LHCN-M2 (cell line): ENCODE data around the gene ZNF681. TPM values are rescaled to one million over a fixed set of nuclear protein-coding genes. Genes with fewer than 3 reads are reported as not detected.
"Not testable (repeated sequence)": the region's sequence is repeated elsewhere in the genome, so short reads cannot be mapped to it uniquely, and the experiment has no call there.

ENCODE experiments used
- DNase-seq: peaks from one replicate; pipeline ENCODE4 v3.0.0-alpha.2; 2012; ENCODE audit warnings: low read depth
- total RNA-seq: library from RNA; depleted of rRNA; stranded (reverse); fragments of >200 nt; gene quantifications from 2 replicates; pipeline ENCODE4 v1.2.3, GENCODE V29; 2014; rRNA removed

ZNF681 gene
- total RNA-seq, 1 experiment from 2014 or later = 4.5 TPM

- DNase-seq = peak; percentile 3
Observed at GRCh38 chr19:23698711-23699520, 59.8 kb downstream of the ZNF681 start.

GRCh38 chr19:23692937-23693336, 65.8 kb downstream of the ZNF681 start:
- DNase-seq = not testable (repeated sequence)

Other genes with a start within 250 kb of the ZNF681 start
- gene ZNF675, start 71.7 kb downstream of the ZNF681 start, total RNA-seq = 13.1 and 16.3 TPM in 2 replicates
- 5.0 and 6.0 TPM in 2 replicates for gene ZNF726, start 156.0 kb upstream of the ZNF681 start, total RNA-seq